Measurements from ENCODE around the gene PRDM16. TPM values are rescaled to one million over a fixed set of nuclear protein-coding genes. Genes with fewer than 3 reads are reported as not detected.

Gene PRDM16
- total RNA-seq, 1 experiment from 2014 or later, result 1.6 TPM

DNA sequence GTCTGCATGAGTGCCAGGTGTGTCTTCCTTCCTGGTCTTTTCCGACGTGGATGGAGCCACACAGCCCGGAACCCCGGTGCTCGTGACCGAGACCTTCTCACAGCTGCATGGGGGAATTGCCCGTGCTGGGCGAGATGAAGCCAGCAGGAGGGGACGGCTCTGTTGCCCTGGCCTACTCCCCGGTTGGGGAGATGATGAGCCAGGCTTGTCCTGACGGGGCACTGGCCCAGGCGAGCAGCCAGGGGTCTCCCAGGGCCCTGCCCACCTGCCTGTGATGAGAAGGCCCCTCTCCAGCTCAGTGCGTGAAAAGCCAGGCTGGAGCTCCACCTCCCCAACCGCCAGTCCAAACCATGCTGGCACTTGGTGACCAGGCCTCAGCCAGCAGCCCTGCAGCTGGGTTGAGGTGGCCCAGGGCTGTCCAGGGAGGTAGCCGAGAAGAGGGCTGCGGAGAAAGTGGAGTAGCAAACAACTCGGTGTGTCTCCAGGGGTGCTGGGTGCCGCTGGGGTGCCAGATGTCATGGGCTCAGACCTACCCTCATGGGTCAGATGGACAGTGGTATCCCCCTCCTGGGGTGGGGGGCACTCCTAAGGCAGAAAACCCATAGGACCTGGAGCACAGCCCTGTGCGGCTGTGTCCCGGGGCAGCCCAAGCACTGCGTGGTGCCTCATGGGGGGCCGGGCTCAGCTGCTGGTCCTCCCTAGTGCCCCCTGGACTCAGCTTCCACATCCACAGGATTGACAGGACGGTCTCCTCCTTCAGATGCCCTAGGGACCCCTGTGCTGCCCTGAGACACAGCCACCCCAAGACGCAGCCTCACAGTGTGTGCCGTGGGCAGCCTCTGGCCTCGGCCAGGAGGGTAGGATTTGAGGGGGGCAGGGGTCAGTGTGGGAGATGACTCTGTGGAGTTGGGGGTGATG lies 26.1 kb downstream of the PRDM16 start (continued):
- TF ChIP-seq, protein P1, sequence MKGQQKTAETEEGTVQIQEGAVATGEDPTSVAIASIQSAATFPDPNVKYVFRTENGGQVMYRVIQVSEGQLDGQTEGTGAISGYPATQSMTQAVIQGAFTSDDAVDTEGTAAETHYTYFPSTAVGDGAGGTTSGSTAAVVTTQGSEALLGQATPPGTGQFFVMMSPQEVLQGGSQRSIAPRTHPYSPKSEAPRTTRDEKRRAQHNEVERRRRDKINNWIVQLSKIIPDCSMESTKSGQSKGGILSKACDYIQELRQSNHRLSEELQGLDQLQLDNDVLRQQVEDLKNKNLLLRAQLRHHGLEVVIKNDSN (CRISPR knock-in tag; IDR thresholded peaks at IDR 0.05), result no peak
- TF ChIP-seq NR1H2 (CRISPR knock-in tag; IDR thresholded peaks at IDR 0.05) (no peak), ZNF416 (CRISPR knock-in tag; IDR thresholded peaks at IDR 0.05) (no peak), ZNF138 (CRISPR knock-in tag; conservative IDR thresholded peaks at IDR 0.05) (no peak), TCF7 (CRISPR knock-in tag; IDR thresholded peaks at IDR 0.05; ENCODE audit: low read depth) (no peak), SP1 (CRISPR knock-in tag; conservative IDR thresholded peaks at IDR 0.05) (no peak)
- TF ChIP-seq, protein P2, sequence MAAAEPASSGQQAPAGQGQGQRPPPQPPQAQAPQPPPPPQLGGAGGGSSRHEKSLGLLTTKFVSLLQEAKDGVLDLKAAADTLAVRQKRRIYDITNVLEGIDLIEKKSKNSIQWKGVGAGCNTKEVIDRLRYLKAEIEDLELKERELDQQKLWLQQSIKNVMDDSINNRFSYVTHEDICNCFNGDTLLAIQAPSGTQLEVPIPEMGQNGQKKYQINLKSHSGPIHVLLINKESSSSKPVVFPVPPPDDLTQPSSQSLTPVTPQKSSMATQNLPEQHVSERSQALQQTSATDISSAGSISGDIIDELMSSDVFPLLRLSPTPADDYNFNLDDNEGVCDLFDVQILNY (CRISPR knock-in tag; IDR thresholded peaks at IDR 0.05), result no peak

DNA sequence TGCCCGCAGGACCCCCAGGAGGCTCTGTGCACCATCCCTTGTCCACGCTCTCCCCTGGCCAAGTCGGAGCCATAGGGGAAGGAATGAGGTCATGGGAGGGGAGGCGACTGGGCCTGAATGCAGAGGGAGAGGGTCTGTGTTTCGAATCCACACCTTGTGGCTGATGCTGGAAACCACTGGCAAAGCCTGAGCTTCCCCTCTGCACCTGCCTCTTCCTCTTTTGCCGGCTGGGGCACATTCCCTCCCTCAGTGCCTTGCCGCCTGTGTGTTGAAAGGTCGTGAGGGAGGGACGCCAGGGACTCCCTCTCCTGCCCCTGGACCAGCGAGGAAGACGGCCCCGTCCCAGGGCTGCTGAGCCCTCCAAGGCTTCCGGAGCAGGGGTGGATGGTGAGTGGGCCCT lies 27.3 kb downstream of the PRDM16 start:
- no peaks in the 10 kb centered on the region for H3K27me3 Mint-ChIP-seq (ENCODE audit: low read depth)

DNA sequence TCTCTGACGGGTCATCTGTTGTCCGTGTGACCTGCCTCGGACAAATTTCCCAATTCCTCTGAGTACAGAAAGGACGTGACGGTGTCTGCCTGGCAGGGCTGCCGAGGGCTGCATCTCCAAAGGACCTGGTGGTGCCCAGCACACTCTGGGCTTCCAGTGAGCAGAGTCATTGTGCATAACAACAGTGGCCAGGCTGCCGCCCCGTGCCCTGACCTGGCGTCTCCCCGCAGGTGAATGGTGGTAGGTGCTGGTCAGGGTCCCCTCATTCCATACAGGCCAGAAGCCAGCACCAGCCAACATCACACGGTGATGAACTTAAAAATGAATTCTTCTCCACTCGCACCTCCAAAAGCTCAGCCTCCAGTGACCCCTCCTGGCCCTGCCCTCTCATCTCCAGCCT lies 28.2 kb downstream of the PRDM16 start:
- ChIA-PET POLR2A (no interaction called here), CTCF (no interaction called here)
- ATAC-seq (no peak), DNase-seq (ENCODE audit: low spot score) (no peak)
- TF ChIP-seq, protein P2 (CRISPR knock-in tag; IDR thresholded peaks at IDR 0.05), result no peak
- TF ChIP-seq, protein P3, sequence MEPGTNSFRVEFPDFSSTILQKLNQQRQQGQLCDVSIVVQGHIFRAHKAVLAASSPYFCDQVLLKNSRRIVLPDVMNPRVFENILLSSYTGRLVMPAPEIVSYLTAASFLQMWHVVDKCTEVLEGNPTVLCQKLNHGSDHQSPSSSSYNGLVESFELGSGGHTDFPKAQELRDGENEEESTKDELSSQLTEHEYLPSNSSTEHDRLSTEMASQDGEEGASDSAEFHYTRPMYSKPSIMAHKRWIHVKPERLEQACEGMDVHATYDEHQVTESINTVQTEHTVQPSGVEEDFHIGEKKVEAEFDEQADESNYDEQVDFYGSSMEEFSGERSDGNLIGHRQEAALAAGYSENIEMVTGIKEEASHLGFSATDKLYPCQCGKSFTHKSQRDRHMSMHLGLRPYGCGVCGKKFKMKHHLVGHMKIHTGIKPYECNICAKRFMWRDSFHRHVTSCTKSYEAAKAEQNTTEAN (CRISPR knock-in tag; IDR thresholded peaks at IDR 0.05), result no peak
- TF ChIP-seq IRF2 (CRISPR knock-in tag; IDR thresholded peaks at IDR 0.05; ENCODE audit: borderline replicate concordance, low read depth) (no peak), ZNF317 (CRISPR knock-in tag; IDR thresholded peaks at IDR 0.05; ENCODE audit: borderline replicate concordance, low read depth) (no peak), JAZF1 (CRISPR knock-in tag; IDR thresholded peaks at IDR 0.05) (no peak), ZNF219 (CRISPR knock-in tag; IDR thresholded peaks at IDR 0.05; ENCODE audit: borderline replicate concordance) (no peak), TEAD1 (CRISPR knock-in tag; IDR thresholded peaks at IDR 0.05) (no peak), NR3C1 (CRISPR knock-in tag; conservative IDR thresholded peaks at IDR 0.05; ENCODE audit: low read depth) (no peak)
- no peak overlapping the region for H3K27ac Mint-ChIP-seq
- H3K36me3 Mint-ChIP-seq, result no peaks in the 10 kb centered on the region
- no peaks in the 10 kb centered on the region for H3K4me1 Mint-ChIP-seq
- H3K4me3 Mint-ChIP-seq, result no peak overlapping the region
- H3K9me3 Mint-ChIP-seq, result no peaks in the 10 kb centered on the region
- H3K27me3 Mint-ChIP-seq (ENCODE audit: low read depth), result no peaks in the 10 kb centered on the region

More for the DNA sequence above, 27.3 kb downstream of the PRDM16 start:
- Mint-ChIP-seq H3K9me3 (no peaks in the 10 kb centered on the region), H3K27ac (no peak overlapping the region), H3K4me3 (no peak overlapping the region), H3K4me1 (no peaks in the 10 kb centered on the region), H3K36me3 (no peaks in the 10 kb centered on the region)
- TF ChIP-seq MYBL2 (CRISPR knock-in tag; IDR thresholded peaks at IDR 0.05) (no peak), ZNF671 (CRISPR knock-in tag; IDR thresholded peaks at IDR 0.05) (no peak), EMX1 (CRISPR knock-in tag; IDR thresholded peaks at IDR 0.05) (no peak)
- TF ChIP-seq, protein P4, sequence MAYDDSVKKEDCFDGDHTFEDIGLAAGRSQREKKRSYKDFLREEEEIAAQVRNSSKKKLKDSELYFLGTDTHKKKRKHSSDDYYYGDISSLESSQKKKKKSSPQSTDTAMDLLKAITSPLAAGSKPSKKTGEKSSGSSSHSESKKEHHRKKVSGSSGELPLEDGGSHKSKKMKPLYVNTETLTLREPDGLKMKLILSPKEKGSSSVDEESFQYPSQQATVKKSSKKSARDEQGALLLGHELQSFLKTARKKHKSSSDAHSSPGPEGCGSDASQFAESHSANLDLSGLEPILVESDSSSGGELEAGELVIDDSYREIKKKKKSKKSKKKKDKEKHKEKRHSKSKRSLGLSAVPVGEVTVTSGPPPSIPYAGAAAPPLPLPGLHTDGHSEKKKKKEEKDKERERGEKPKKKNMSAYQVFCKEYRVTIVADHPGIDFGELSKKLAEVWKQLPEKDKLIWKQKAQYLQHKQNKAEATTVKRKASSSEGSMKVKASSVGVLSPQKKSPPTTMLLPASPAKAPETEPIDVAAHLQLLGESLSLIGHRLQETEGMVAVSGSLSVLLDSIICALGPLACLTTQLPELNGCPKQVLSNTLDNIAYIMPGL (CRISPR knock-in tag; IDR thresholded peaks at IDR 0.05), result no peak
- TF ChIP-seq, protein P5, sequence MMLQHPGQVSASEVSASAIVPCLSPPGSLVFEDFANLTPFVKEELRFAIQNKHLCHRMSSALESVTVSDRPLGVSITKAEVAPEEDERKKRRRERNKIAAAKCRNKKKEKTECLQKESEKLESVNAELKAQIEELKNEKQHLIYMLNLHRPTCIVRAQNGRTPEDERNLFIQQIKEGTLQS (CRISPR knock-in tag; conservative IDR thresholded peaks at IDR 0.05), result no peak
- TF ChIP-seq, protein P6, sequence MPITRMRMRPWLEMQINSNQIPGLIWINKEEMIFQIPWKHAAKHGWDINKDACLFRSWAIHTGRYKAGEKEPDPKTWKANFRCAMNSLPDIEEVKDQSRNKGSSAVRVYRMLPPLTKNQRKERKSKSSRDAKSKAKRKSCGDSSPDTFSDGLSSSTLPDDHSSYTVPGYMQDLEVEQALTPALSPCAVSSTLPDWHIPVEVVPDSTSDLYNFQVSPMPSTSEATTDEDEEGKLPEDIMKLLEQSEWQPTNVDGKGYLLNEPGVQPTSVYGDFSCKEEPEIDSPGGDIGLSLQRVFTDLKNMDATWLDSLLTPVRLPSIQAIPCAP (CRISPR knock-in tag; IDR thresholded peaks at IDR 0.05), result no peak
- TF ChIP-seq, protein P7, sequence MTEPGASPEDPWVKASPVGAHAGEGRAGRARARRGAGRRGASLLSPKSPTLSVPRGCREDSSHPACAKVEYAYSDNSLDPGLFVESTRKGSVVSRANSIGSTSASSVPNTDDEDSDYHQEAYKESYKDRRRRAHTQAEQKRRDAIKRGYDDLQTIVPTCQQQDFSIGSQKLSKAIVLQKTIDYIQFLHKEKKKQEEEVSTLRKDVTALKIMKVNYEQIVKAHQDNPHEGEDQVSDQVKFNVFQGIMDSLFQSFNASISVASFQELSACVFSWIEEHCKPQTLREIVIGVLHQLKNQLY (CRISPR knock-in tag; IDR thresholded peaks at IDR 0.05), result no peak
- ATAC-seq (no peak), DNase-seq (ENCODE audit: low spot score) (no peak)
- CTCF ChIA-PET, result interaction anchor here (0.7 kb wide), 1 partner anchor 329 kb away, joined by 3 read pairs; no protein-coding TSS in a partner anchor
- POLR2A ChIA-PET, result no interaction called here
